HCT116 (cell line): ENCODE measurements around the gene COL2A1.

ENCODE experiments used
- CTCF ChIP-seq, 3 experiments: fragments of 200-600 bp in 1 of 3; sonication (generic) in 1 of 3; IDR thresholded peaks in 2 of 3; conservative IDR thresholded peaks in 1 of 3; 2 replicates each; pipeline ENCODE4 v1.5.1; 2012 to 2017; ENCODE audit warnings: low read depth in 2 of 3, low read length in 2 of 3, antibody characterized with exemption in 1 of 3, borderline replicate concordance in 1 of 3, control low read depth in 1 of 3, mild to moderate bottlenecking in 1 of 3, mixed read lengths in 1 of 3, mixed run types in 1 of 3, moderate library complexity in 1 of 3; ENCODE audit not compliant: insufficient read depth in 1 of 3
- ELF1 ChIP-seq: IDR thresholded peaks from 2 replicates; pipeline ENCODE4 v1.6.1; 2012; ENCODE audit warnings: low read depth, borderline replicate concordance
- EZH2 ChIP-seq: fragments of 200-600 bp; sonication (generic); IDR thresholded peaks from 2 replicates; pipeline ENCODE4 v1.6.1; 2017; ENCODE audit warnings: antibody characterized with exemption, mixed run types
- JUND ChIP-seq: IDR thresholded peaks from 2 replicates; pipeline ENCODE4 v1.6.1; 2012
- POLR2A ChIP-seq: IDR thresholded peaks from 2 replicates; pipeline ENCODE4 v1.7.0; 2011; ENCODE audit warnings: borderline replicate concordance; ENCODE audit not compliant: insufficient read depth, insufficient read length; ENCODE audit errors: extremely low read depth
- POLR2AphosphoS5 ChIP-seq: IDR thresholded peaks from 2 replicates; pipeline ENCODE4 v1.6.1; 2011; ENCODE audit warnings: mild to moderate bottlenecking, low read depth, low read length, moderate library complexity
- ZBTB33 ChIP-seq: IDR thresholded peaks from 2 replicates; pipeline ENCODE4 v1.6.1; 2011; ENCODE audit warnings: mild to moderate bottlenecking, low read length, moderate library complexity; ENCODE audit not compliant: insufficient replicate concordance; ENCODE audit errors: extremely low read depth
- ZFX ChIP-seq: fragments of 450-650 bp; IDR thresholded peaks from 2 replicates; pipeline ENCODE4 v1.6.1; 2017

GRCh38 chr12:47947341-47947740 is 56.9 kb downstream of the COL2A1 start:
- no peak for TF ChIP-seq CTCF (IDR thresholded peaks at IDR 0.05 in 2 of 3, conservative IDR thresholded peaks at IDR 0.05 in 1 of 3; ENCODE audit: borderline replicate concordance in 1 of 3, insufficient read depth in 1 of 3, low read depth in 2 of 3, low read length in 2 of 3)
- TF ChIP-seq EZH2, result no peak
- no peak for TF ChIP-seq ZBTB33
- TF ChIP-seq JUND, result no peak
- TF ChIP-seq POLR2A, result no peak
- no peak for TF ChIP-seq ELF1
- TF ChIP-seq ZFX, result no peak
- TF ChIP-seq POLR2AphosphoS5, result no peak
